Dendritic cell treated with granulocyte-macrophage colony-stimulating factor and Interleukin-4, amounts not matched to agents 40 ng/mL and 50 ng/mL, for 4 days (primary cell): ENCODE results near the gene SNX13.

Experiments used
- H3K27ac Mint-ChIP-seq: one replicate; pipeline ENCODE4 v1.8.0; 2022; ENCODE audit warnings: mild to moderate bottlenecking, mixed read lengths
- H3K27me3 Mint-ChIP-seq: one replicate; pipeline ENCODE4 v1.8.0; 2022; ENCODE audit warnings: mild to moderate bottlenecking, mixed read lengths
- H3K36me3 Mint-ChIP-seq: one replicate; pipeline ENCODE4 v1.8.0; 2022; ENCODE audit warnings: low read depth, mixed read lengths
- H3K4me1 Mint-ChIP-seq: one replicate; pipeline ENCODE4 v1.8.0; 2022; ENCODE audit warnings: low read depth, mixed read lengths
- H3K4me3 Mint-ChIP-seq: one replicate; pipeline ENCODE4 v1.8.0; 2022; ENCODE audit warnings: mild to moderate bottlenecking, moderate library complexity, mixed read lengths
- H3K9me3 Mint-ChIP-seq: one replicate; pipeline ENCODE4 v1.8.0; 2022; ENCODE audit warnings: mixed read lengths
- intact Hi-C: fragments of 100-400 bp; cut with micrococcal nuclease; formaldehyde crosslinking; loops from one replicate; pipeline ENCODE4 v1.15.0; 2022

Gene SNX13

GRCh38 chr7:17787257-17787656, 153.0 kb downstream of the SNX13 start:
- Mint-ChIP-seq H3K4me1 (no peaks in the 10 kb centered on the region), H3K27ac (no peak overlapping the region), H3K27me3 (no peaks in the 10 kb centered on the region), H3K36me3 (peaks cover 34% of the 10 kb centered on the region), H3K4me3 (no peak overlapping the region), H3K9me3 (no peaks in the 10 kb centered on the region)
- intact Hi-C loops, result no loop called here

- intact Hi-C loops, result loop anchor here (1.0 kb wide), 1 partner anchor 13 kb away; no protein-coding TSS in a partner anchor
- Mint-ChIP-seq H3K4me1 (no peaks in the 10 kb centered on the region), H3K36me3 (peaks cover 34% of the 10 kb centered on the region), H3K27ac (no peak overlapping the region), H3K27me3 (no peaks in the 10 kb centered on the region), H3K4me3 (no peak overlapping the region), H3K9me3 (no peaks in the 10 kb centered on the region)
Measured at GRCh38 chr7:17786314-17786852, 153.9 kb downstream of the SNX13 start.

- H3K9me3 Mint-ChIP-seq, result no peaks in the 10 kb centered on the region
- H3K4me1 Mint-ChIP-seq, result no peaks in the 10 kb centered on the region
- H3K36me3 Mint-ChIP-seq, result peaks cover 12% of the 10 kb centered on the region
- no peaks in the 10 kb centered on the region for H3K27me3 Mint-ChIP-seq
- no peak overlapping the region for H3K27ac Mint-ChIP-seq
- intact Hi-C loops, result no loop called here
- H3K4me3 Mint-ChIP-seq, result no peak overlapping the region
Measured at GRCh38 chr7:17782216-17782549, 158.1 kb downstream of the SNX13 start.

GRCh38 chr7:17781491-17782215, 158.6 kb downstream of the SNX13 start:
- no peak overlapping the region for H3K27ac Mint-ChIP-seq
- H3K36me3 Mint-ChIP-seq, result peaks cover 7% of the 10 kb centered on the region
- intact Hi-C loops, result no loop called here
- no peaks in the 10 kb centered on the region for H3K9me3 Mint-ChIP-seq
- H3K4me3 Mint-ChIP-seq, result no peak overlapping the region
- no peaks in the 10 kb centered on the region for H3K27me3 Mint-ChIP-seq
- H3K4me1 Mint-ChIP-seq, result no peaks in the 10 kb centered on the region

- Mint-ChIP-seq H3K4me3 (no peak overlapping the region), H3K27me3 (no peaks in the 10 kb centered on the region), H3K36me3 (peaks cover 6% of the 10 kb centered on the region), H3K27ac (no peak overlapping the region), H3K4me1 (peaks cover 2% of the 10 kb centered on the region), H3K9me3 (no peaks in the 10 kb centered on the region)
- intact Hi-C loops, result loop anchor here (10.0 kb wide), 1 partner anchor 215 kb away; no protein-coding TSS in a partner anchor
Measured at GRCh38 chr7:17779381-17779780, 160.9 kb downstream of the SNX13 start.

- Mint-ChIP-seq H3K4me1 (peaks cover 33% of the 10 kb centered on the region), H3K27me3 (no peaks in the 10 kb centered on the region), H3K36me3 (peaks cover 6% of the 10 kb centered on the region), H3K4me3 (no peak overlapping the region), H3K9me3 (no peaks in the 10 kb centered on the region), H3K27ac (no peak overlapping the region)
- intact Hi-C loops, result loop anchor here (5.0 to 10.0 kb wide), 3 partner anchors 177 to 572 kb away; no protein-coding TSS in a partner anchor
Measured at GRCh38 chr7:17774716-17775288, 165.5 kb downstream of the SNX13 start.

GRCh38 chr7:17774248-17774647, 166.0 kb downstream of the SNX13 start:
- intact Hi-C loops, result loop anchor here (5.0 to 10.0 kb wide), 3 partner anchors 178 to 573 kb away; no protein-coding TSS in a partner anchor
- Mint-ChIP-seq H3K4me3 (no peak overlapping the region), H3K27me3 (no peaks in the 10 kb centered on the region), H3K36me3 (peaks cover 6% of the 10 kb centered on the region), H3K4me1 (peaks cover 37% of the 10 kb centered on the region), H3K9me3 (no peaks in the 10 kb centered on the region), H3K27ac (no peak overlapping the region)

GRCh38 chr7:17773289-17773626, 167.0 kb downstream of the SNX13 start:
- Mint-ChIP-seq H3K9me3 (no peaks in the 10 kb centered on the region), H3K4me1 (peaks cover 37% of the 10 kb centered on the region), H3K27ac (no peak overlapping the region), H3K36me3 (peaks cover 6% of the 10 kb centered on the region), H3K27me3 (no peaks in the 10 kb centered on the region), H3K4me3 (no peak overlapping the region)
- intact Hi-C loops, result loop anchor here (1.0 to 10.0 kb wide), 4 partner anchors 13 to 574 kb away; no protein-coding TSS in a partner anchor

GRCh38 chr7:17772581-17773288, 167.6 kb downstream of the SNX13 start:
- Mint-ChIP-seq H3K4me1 (peaks cover 37% of the 10 kb centered on the region), H3K27me3 (no peaks in the 10 kb centered on the region), H3K4me3 (no peak overlapping the region), H3K36me3 (peaks cover 6% of the 10 kb centered on the region), H3K9me3 (no peaks in the 10 kb centered on the region), H3K27ac (no peak overlapping the region)
- intact Hi-C loops, result loop anchor here (1.0 to 10.0 kb wide), 4 partner anchors 14 to 575 kb away; no protein-coding TSS in a partner anchor

- Mint-ChIP-seq H3K4me3 (no peak overlapping the region), H3K4me1 (peaks cover 37% of the 10 kb centered on the region), H3K27me3 (no peaks in the 10 kb centered on the region), H3K9me3 (no peaks in the 10 kb centered on the region), H3K36me3 (peaks cover 6% of the 10 kb centered on the region), H3K27ac (no peak overlapping the region)
- intact Hi-C loops, result loop anchor here (5.0 to 10.0 kb wide), 3 partner anchors 180 to 575 kb away; no protein-coding TSS in a partner anchor
Measured at GRCh38 chr7:17771901-17772408, 168.3 kb downstream of the SNX13 start.

GRCh38 chr7:17770710-17771375, 169.5 kb downstream of the SNX13 start:
- Mint-ChIP-seq H3K27ac (peak overlapping the region; percentile 59), H3K27me3 (no peaks in the 10 kb centered on the region), H3K4me1 (peaks cover 37% of the 10 kb centered on the region), H3K9me3 (no peaks in the 10 kb centered on the region), H3K4me3 (no peak overlapping the region), H3K36me3 (no peaks in the 10 kb centered on the region)
- intact Hi-C loops, result loop anchor here (5.0 to 10.0 kb wide), 3 partner anchors 181 to 576 kb away; no protein-coding TSS in a partner anchor

- peak overlapping the region; percentile 59 for H3K27ac Mint-ChIP-seq
- H3K4me3 Mint-ChIP-seq, result no peak overlapping the region
Measured at GRCh38 chr7:17769918-17770317, 170.4 kb downstream of the SNX13 start.

GRCh38 chr7:17758008-17758407, 182.3 kb downstream of the SNX13 start:
- peaks cover 3% of the 10 kb centered on the region for H3K9me3 Mint-ChIP-seq
- no peak overlapping the region for H3K4me3 Mint-ChIP-seq
- no peak overlapping the region for H3K27ac Mint-ChIP-seq
- intact Hi-C loops, result no loop called here
- H3K4me1 Mint-ChIP-seq, result no peaks in the 10 kb centered on the region
- H3K36me3 Mint-ChIP-seq, result no peaks in the 10 kb centered on the region
- H3K27me3 Mint-ChIP-seq, result no peaks in the 10 kb centered on the region

More at GRCh38 chr7:17769918-17770317, 170.4 kb downstream of the SNX13 start:
- Mint-ChIP-seq H3K9me3 (no peaks in the 10 kb centered on the region), H3K36me3 (no peaks in the 10 kb centered on the region), H3K27me3 (no peaks in the 10 kb centered on the region), H3K4me1 (peaks cover 37% of the 10 kb centered on the region)
- intact Hi-C loops, result loop anchor here (5.0 to 10.0 kb wide), 3 partner anchors 182 to 577 kb away; no protein-coding TSS in a partner anchor
